B cell (primary cell): Measurements from ENCODE around the gene OBP2B. TPM values are rescaled to one million over a fixed set of nuclear protein-coding genes. Genes with fewer than 3 reads are reported as not detected.

Source experiments
- ATAC-seq: fragments of 200-7000 bp; cut with Tn5 transposase; one replicate; pipeline ENCODE4 v1.10.0; 2021; ENCODE audit warnings: low read depth, mild to moderate bottlenecking, moderate number of reproducible peaks, moderate library complexity
- CTCF ChIA-PET: fragments of 350-600 bp; sonication (Branson Sonifier 250); formaldehyde crosslinking; loops from one replicate; lab custom pipeline; 2021; ENCODE audit warnings: antibody characterized with exemption, inconsistent platforms; lab: Charles Lee
- POLR2A ChIA-PET: fragments of 350-600 bp; sonication (Branson Sonifier 250); formaldehyde crosslinking; loops from one replicate; lab custom pipeline; 2021; ENCODE audit warnings: antibody characterized with exemption; lab: Charles Lee
- DNase-seq: peaks from one replicate; pipeline ENCODE4 v3.0.0; 2013
- H2AFZ ChIP-seq: 2 replicates; pipeline ENCODE4 v1.6.1; 2012; ENCODE audit warnings: mild to moderate bottlenecking, low read depth, low read length; ENCODE audit not compliant: insufficient read depth, poor library complexity, severe bottlenecking
- H3K27ac ChIP-seq, 2 donors: 1 replicate in 1 of 2; 2 replicates in 1 of 2; pipeline ENCODE4 v1.5.1; 2012 to 2013; ENCODE audit warnings: low read length in 2 of 2, mild to moderate bottlenecking in 2 of 2, moderate library complexity in 1 of 2
- H3K27me3 ChIP-seq, 4 experiments: fragments of 200-600 bp in 1 of 4; sonication (generic) in 1 of 4; replicated peaks in 1 of 4; 1 replicate in 2 of 4; 2 replicates in 2 of 4; pipeline versions ENCODE4 v1.6.1 to v1.7.0; 2013 to 2016; ENCODE audit warnings: low read length in 3 of 4, mild to moderate bottlenecking in 2 of 4, mixed read lengths in 1 of 4, moderate library complexity in 1 of 4; ENCODE audit not compliant: insufficient read depth in 4 of 4, control insufficient read depth in 3 of 4; ENCODE audit errors: control extremely low read depth in 1 of 4
- H3K36me3 ChIP-seq, 2 experiments: replicated peaks in 1 of 2; 1 replicate in 1 of 2; 2 replicates in 1 of 2; pipeline versions ENCODE4 v1.6.1 to v1.7.1; 2013; ENCODE audit warnings: low read length in 1 of 2; ENCODE audit not compliant: insufficient read depth in 2 of 2, control insufficient read depth in 1 of 2; ENCODE audit errors: control extremely low read depth in 1 of 2, extremely low read depth in 1 of 2
- H3K4me1 ChIP-seq, 2 donors: fragments of 200-600 bp in 1 of 2; sonication (generic) in 1 of 2; 1 replicate in 1 of 2; 2 replicates in 1 of 2; pipeline versions ENCODE4 v1.5.1 to v1.6.1; 2013 to 2017; ENCODE audit warnings: low read length in 2 of 2; ENCODE audit not compliant: control insufficient read depth in 2 of 2, insufficient read depth in 2 of 2
- H3K4me2 ChIP-seq: replicated peaks from 2 replicates; pipeline ENCODE3; 2012; ENCODE audit warnings: mild to moderate bottlenecking, low read depth, low read length; ENCODE audit not compliant: poor library complexity, severe bottlenecking
- H3K4me3 ChIP-seq, 5 experiments: fragments of 200-600 bp in 1 of 5; sonication (generic) in 1 of 5; 1 replicate in 3 of 5; 2 replicates in 2 of 5; pipeline versions ENCODE4 v1.5.1 to v1.7.0; 2011 to 2016; ENCODE audit warnings: low read length in 4 of 5, mild to moderate bottlenecking in 4 of 5, low read depth in 2 of 5, control low read depth in 1 of 5, moderate library complexity in 1 of 5; ENCODE audit not compliant: insufficient read depth in 1 of 5; ENCODE audit errors: control extremely low read depth in 1 of 5, extremely low read depth in 1 of 5
- H3K79me2 ChIP-seq: fragments of 200-600 bp; sonication (generic); one replicate; pipeline ENCODE4 v1.6.0; 2016; ENCODE audit warnings: low read length; ENCODE audit not compliant: control insufficient read depth, insufficient read depth
- H3K9ac ChIP-seq: fragments of 200-600 bp; sonication (generic); 2 replicates; pipeline ENCODE4 v1.6.1; 2017; ENCODE audit warnings: mild to moderate bottlenecking, low read length, moderate library complexity
- H3K9me3 ChIP-seq, 3 donors: one replicate each; pipeline versions ENCODE4 v1.6.1 to v1.7.1; 2013; ENCODE audit warnings: low read length in 2 of 3; ENCODE audit not compliant: control insufficient read depth in 2 of 3, insufficient read depth in 1 of 3; ENCODE audit errors: control extremely low read depth in 1 of 3
- H4K20me1 ChIP-seq: 2 replicates; pipeline ENCODE4 v1.6.0; 2012; ENCODE audit warnings: mild to moderate bottlenecking, low read length; ENCODE audit not compliant: insufficient read depth, control insufficient read depth, poor library complexity, severe bottlenecking
- H3K27ac Mint-ChIP-seq: one replicate; pipeline ENCODE4 v1.8.0; 2021; ENCODE audit warnings: mixed read lengths
- H3K27me3 Mint-ChIP-seq: one replicate; pipeline ENCODE4 v1.8.0; 2021; ENCODE audit warnings: mixed read lengths
- H3K4me1 Mint-ChIP-seq: one replicate; pipeline ENCODE4 v1.8.0; 2021; ENCODE audit warnings: mixed read lengths
- H3K4me3 Mint-ChIP-seq: one replicate; pipeline ENCODE4 v1.8.0; 2021; ENCODE audit warnings: mixed read lengths
- H3K9me3 Mint-ChIP-seq: one replicate; pipeline ENCODE4 v1.8.0; 2022; ENCODE audit warnings: mixed read lengths; ENCODE audit not compliant: insufficient read depth
- CTCF ChIP-seq: fragments of 200-600 bp; IDR thresholded peaks from one replicate; pipeline ENCODE4 v1.8.0; 2022; ENCODE audit warnings: antibody characterized with exemption, mild to moderate bottlenecking
- EZH2 ChIP-seq: IDR thresholded peaks from 2 replicates; pipeline ENCODE4 v1.6.1; 2012; ENCODE audit warnings: borderline replicate concordance, low read depth, mild to moderate bottlenecking, moderate library complexity, low read length; ENCODE audit not compliant: insufficient read depth, poor library complexity, severe bottlenecking
- WGBS: methylation state at CpG from one replicate; pipeline ENCODE4 v1.1.5; 2013; ENCODE audit warnings: missing lambda C conversion rate; ENCODE audit not compliant: insufficient coverage; 5-methylcytosine and 5-hydroxymethylcytosine counted together
- intact Hi-C: fragments of 100-400 bp; cut with micrococcal nuclease; formaldehyde crosslinking; loops from one replicate; pipeline ENCODE4 v1.10.0; 2022
- polyA plus RNA-seq: library from polyadenylated mRNA; depleted of rRNA; stranded (reverse); fragments of >200 nt; gene quantifications from 2 replicates; pipeline ENCODE4 v1.2.3, GENCODE V29; 2012
- total RNA-seq, 2 donors: library from RNA; stranded (reverse); fragments of 120-200 nt in 1 of 2; gene quantifications; 1 replicate in 1 of 2; 2 replicates in 1 of 2; pipeline versions ENCODE4 v1.2.3 to v1.2.4, GENCODE V29; 2013 to 2022

OBP2B gene
- total and polyA plus RNA-seq, 2 donors (not counting 1 experiment from before 2014, with no cell fraction given): not detected

DNA sequence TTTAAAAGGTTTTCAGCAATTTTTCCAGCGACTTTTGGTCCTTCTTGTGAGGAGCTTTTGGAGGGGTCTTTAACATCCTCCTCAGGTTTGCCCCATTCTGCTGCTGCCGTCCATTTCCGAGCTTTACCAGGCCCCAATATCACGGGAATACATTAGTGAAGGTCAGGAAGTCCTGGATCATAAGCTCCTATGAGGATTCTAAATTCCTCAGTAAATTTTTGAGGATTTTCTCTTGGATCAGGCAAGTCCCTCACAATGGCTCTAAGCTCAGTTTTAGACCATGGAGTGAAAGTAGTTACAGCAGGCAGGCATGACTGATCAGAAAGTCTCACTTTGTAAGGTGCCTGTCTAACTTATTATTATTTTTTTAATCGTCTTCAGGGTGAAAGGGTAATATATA, 28.1 kb downstream of the OBP2B start:
- TF ChIP-seq EZH2: no peak
- no peak for TF ChIP-seq CTCF
- no peak overlapping the region for H3K4me3 Mint-ChIP-seq
- peaks cover 20% of the 10 kb centered on the region for H3K27me3 Mint-ChIP-seq
- 88% methylated on average over 4 of the region's 5 CpGs for WGBS
- CTCF ChIA-PET: interaction anchor here (0.6 to 11.8 kb wide), 14 partner anchors 9 to 808 kb away, joined by 3 to 144 read pairs (median 4); no protein-coding TSS in a partner anchor
- no peak overlapping the region for H3K9ac ChIP-seq
- no peaks in the 10 kb centered on the region for H3K79me2 ChIP-seq
- ATAC-seq (no peak), DNase-seq (no peak)
- H3K4me1 ChIP-seq: peaks cover 6 to 8% of the 10 kb centered on the region in 2 donors
- no peak overlapping the region for H2AFZ ChIP-seq
- H3K27ac Mint-ChIP-seq: no peak overlapping the region
- H3K9me3 ChIP-seq: no peaks in the 10 kb centered on the region
- H3K36me3 ChIP-seq: no peaks in the 10 kb centered on the region
- intact Hi-C loops: loop anchor here (1.0 to 10.0 kb wide), 2 partner anchors 78 to 174 kb away; partner anchors contain the start of genes SURF1 and SURF2
- no peak overlapping the region for H3K4me3 ChIP-seq
- no peak overlapping the region for H3K4me2 ChIP-seq
- peaks cover 6% of the 10 kb centered on the region for H3K4me1 Mint-ChIP-seq
- POLR2A ChIA-PET: interaction anchor here (0.6 kb wide), 1 partner anchor 755 kb away, joined by 10 read pairs; no protein-coding TSS in a partner anchor
- H3K27me3 ChIP-seq: peaks cover 0 to 10% (median 3%) of the 10 kb centered on the region in 4 experiments
- H3K27ac ChIP-seq: no peak overlapping the region
- no peaks in the 10 kb centered on the region for H3K9me3 Mint-ChIP-seq
- no peaks in the 10 kb centered on the region for H4K20me1 ChIP-seq

GRCh38 chr9:133173056-133173455, 36.0 kb downstream of the OBP2B start:
- TF ChIP-seq CTCF (no peak), EZH2 (no peak)
- no peak overlapping the region for H3K27ac ChIP-seq
- POLR2A ChIA-PET: no interaction called here
- peaks cover 0 to 3% (median 0%) of the 10 kb centered on the region in 3 donors for H3K9me3 ChIP-seq
- Mint-ChIP-seq H3K4me1 (peaks cover 17% of the 10 kb centered on the region), H3K27me3 (peaks cover 29% of the 10 kb centered on the region), H3K27ac (no peak overlapping the region), H3K9me3 (no peaks in the 10 kb centered on the region), H3K4me3 (no peak overlapping the region)
- WGBS: 96% methylated on average over 7 of the region's 7 CpGs
- H3K79me2 ChIP-seq: no peaks in the 10 kb centered on the region
- H3K4me2 ChIP-seq: no peak overlapping the region
- no peak overlapping the region for H3K9ac ChIP-seq
- no peak for ATAC-seq
- H3K27me3 ChIP-seq: peaks cover 0 to 16% (median 5%) of the 10 kb centered on the region in 4 experiments
- peaks cover 16% of the 10 kb centered on the region in 2 donors for H3K4me1 ChIP-seq
- H2AFZ ChIP-seq: no peak overlapping the region
- CTCF ChIA-PET: interaction anchor here (2.6 to 4.6 kb wide), 3 partner anchors 9 to 14 kb away, joined by 6 to 25 read pairs (median 19); no protein-coding TSS in a partner anchor
- DNase-seq: no peak
- intact Hi-C loops: no loop called here
- H3K4me3 ChIP-seq: no peak overlapping the region
- H3K36me3 ChIP-seq: no peaks in the 10 kb centered on the region
- no peaks in the 10 kb centered on the region for H4K20me1 ChIP-seq
